T-cell (primary cell): ENCODE data around the gene NACAD. TPM values are rescaled to one million over a fixed set of nuclear protein-coding genes. Genes with fewer than 3 reads are reported as not detected.

Experiments
- ATAC-seq, 4 experiments: fragments of 200-7000 bp in 3 of 4; fragments of 150-1000 bp in 1 of 4; cut with Tn5 transposase; replicated peaks in 1 of 4; 1 replicate in 3 of 4; 2 replicates in 1 of 4; pipeline ENCODE4 v1.10.0; 2021; ENCODE audit warnings: moderate library complexity in 3 of 4, mild to moderate bottlenecking in 2 of 4, moderate number of reproducible peaks in 1 of 4
- CTCF ChIA-PET, 2 donors: fragments of 300-600 bp; sonication (Branson Sonifier 250); formaldehyde crosslinking; loops; one replicate each; lab custom pipeline; 2022; ENCODE audit warnings: antibody characterized with exemption in 2 of 2; lab: Charles Lee
- POLR2A ChIA-PET, 2 donors: fragments of 300-600 bp; sonication (Branson Sonifier 250); formaldehyde crosslinking; loops; one replicate each; lab custom pipeline; 2022; ENCODE audit warnings: antibody characterized with exemption in 2 of 2; lab: Charles Lee
- DNase-seq, 35 experiments: peaks; one replicate each; pipeline versions ENCODE4 v3.0.0 to v3.0.0-alpha.2; 2013 to 2023
- H3K27ac ChIP-seq: one replicate; pipeline ENCODE4 v1.5.1; 2013; ENCODE audit warnings: low read length
- H3K27me3 ChIP-seq, 2 experiments: replicated peaks in 1 of 2; 1 replicate in 1 of 2; 2 replicates in 1 of 2; pipeline versions ENCODE4 v1.6.1 to v1.7.0; 2013; ENCODE audit warnings: low read length in 1 of 2, mixed read lengths in 1 of 2; ENCODE audit not compliant: control insufficient read depth in 2 of 2, insufficient read depth in 2 of 2; ENCODE audit errors: extremely low read depth in 1 of 2
- H3K36me3 ChIP-seq, 2 donors: 1 replicate in 1 of 2; 2 replicates in 1 of 2; pipeline versions ENCODE4 v1.6.1 to v1.7.0; 2013; ENCODE audit warnings: low read length in 1 of 2; ENCODE audit not compliant: control insufficient read depth in 2 of 2, insufficient read depth in 1 of 2; ENCODE audit errors: extremely low read depth in 1 of 2
- H3K4me1 ChIP-seq, 2 experiments: 1 replicate in 1 of 2; 2 replicates in 1 of 2; pipeline versions ENCODE4 v1.6.1 to v1.7.0; 2013; ENCODE audit warnings: low read length in 2 of 2, mixed read lengths in 1 of 2; ENCODE audit not compliant: insufficient read depth in 2 of 2, control insufficient read depth in 1 of 2; ENCODE audit errors: extremely low read depth in 1 of 2
- H3K4me3 ChIP-seq, 2 donors: 1 replicate in 1 of 2; 2 replicates in 1 of 2; pipeline versions ENCODE4 v1.5.1 to v1.7.0; 2013; ENCODE audit warnings: mild to moderate bottlenecking in 2 of 2, low read length in 1 of 2, moderate library complexity in 1 of 2; ENCODE audit not compliant: control insufficient read depth in 1 of 2; ENCODE audit errors: extremely low read depth in 1 of 2
- H3K9me3 ChIP-seq: 2 replicates; pipeline ENCODE4 v1.7.0; 2013
- H3K27ac Mint-ChIP-seq, 2 donors: one replicate each; pipeline ENCODE4 v1.8.0; 2020 to 2021; ENCODE audit warnings: mild to moderate bottlenecking in 2 of 2, mixed read lengths in 2 of 2
- H3K27me3 Mint-ChIP-seq, 2 donors: one replicate each; pipeline ENCODE4 v1.8.0; 2021 to 2022; ENCODE audit warnings: mixed read lengths in 2 of 2
- H3K36me3 Mint-ChIP-seq: one replicate; pipeline ENCODE4 v1.8.0; 2021; ENCODE audit warnings: mixed read lengths
- H3K4me1 Mint-ChIP-seq, 3 donors: one replicate each; pipeline ENCODE4 v1.8.0; 2020 to 2022; ENCODE audit warnings: mixed read lengths in 3 of 3, mild to moderate bottlenecking in 1 of 3
- H3K4me3 Mint-ChIP-seq, 3 donors: one replicate each; pipeline ENCODE4 v1.8.0; 2020 to 2022; ENCODE audit warnings: mild to moderate bottlenecking in 3 of 3, mixed read lengths in 3 of 3, moderate library complexity in 3 of 3
- H3K9me3 Mint-ChIP-seq, 3 donors: one replicate each; pipeline ENCODE4 v1.8.0; 2020 to 2022; ENCODE audit warnings: mixed read lengths in 3 of 3
- WGBS: methylation state at CpG from one replicate; pipeline ENCODE4 v1.1.5; 2013; ENCODE audit warnings: missing lambda C conversion rate; ENCODE audit not compliant: insufficient coverage; 5-methylcytosine and 5-hydroxymethylcytosine counted together
- total RNA-seq, 35 experiments: library from RNA in 6 of 35; stranded (reverse) in 6 of 35; fragments of 120-200 nt in 1 of 35; gene quantifications; one replicate each; pipeline versions ENCODE4 v1.2.1 to v1.2.4 and lab custom pipeline; 2013 to 2026

Gene NACAD
- total RNA-seq, 5 donors from 2014 or later (not counting 1 experiment from before 2014, with no cell fraction given) = 0.10 to 1.6 (median 0.20) TPM

- Histone ChIP-seq H3K36me3 (peaks cover 31 to 91% of the 10 kb centered on the region in 2 donors), H3K4me1 (peaks cover 26 to 62% of the 10 kb centered on the region in 2 experiments), H3K4me3 (no peak overlapping the region), H3K27ac (no peak overlapping the region), H3K9me3 (no peaks in the 10 kb centered on the region), H3K27me3 (no peaks in the 10 kb centered on the region)
- peaks cover 24 to 38% (median 37%) of the 10 kb centered on the region in 3 donors for H3K4me1 Mint-ChIP-seq
- ChIA-PET POLR2A (no interaction called here), CTCF (interaction anchor here in 1 of 2 donors (1.5 kb wide), 1 partner anchor 32 kb away, joined by 3 read pairs; no protein-coding TSS in a partner anchor)
- 97% methylated on average over 11 of the region's 12 CpGs for WGBS
- no peaks in the 10 kb centered on the region for H3K27me3 Mint-ChIP-seq
- peaks cover 31% of the 10 kb centered on the region for H3K36me3 Mint-ChIP-seq
- H3K9me3 Mint-ChIP-seq = no peaks in the 10 kb centered on the region
- H3K4me3 Mint-ChIP-seq = no peak overlapping the region
- no peak for DNase-seq
- H3K27ac Mint-ChIP-seq = no peak overlapping the region
- ATAC-seq = no peak
Observed at GRCh38 chr7:45104844-45105587, 16.2 kb upstream of the NACAD start.

GRCh38 chr7:45103958-45104843, 15.4 kb upstream of the NACAD start:
- no peak overlapping the region for H3K4me3 Mint-ChIP-seq
- H3K9me3 Mint-ChIP-seq = no peaks in the 10 kb centered on the region
- no peak overlapping the region for H3K27ac ChIP-seq
- H3K27me3 ChIP-seq = no peaks in the 10 kb centered on the region
- H3K27me3 Mint-ChIP-seq = no peaks in the 10 kb centered on the region
- CTCF ChIA-PET = interaction anchor here in 1 of 2 donors (1.5 kb wide), 1 partner anchor 33 kb away, joined by 3 read pairs; no protein-coding TSS in a partner anchor
- DNase-seq (no peak), ATAC-seq (no peak)
- no peaks in the 10 kb centered on the region for H3K9me3 ChIP-seq
- peaks cover 31% of the 10 kb centered on the region for H3K36me3 Mint-ChIP-seq
- H3K36me3 ChIP-seq = peaks cover 35 to 99% of the 10 kb centered on the region in 2 donors
- H3K4me3 ChIP-seq = no peak overlapping the region
- H3K4me1 Mint-ChIP-seq = peaks cover 22 to 33% (median 33%) of the 10 kb centered on the region in 3 donors
- H3K4me1 ChIP-seq = peaks cover 21 to 54% of the 10 kb centered on the region in 2 experiments
- WGBS = 96% methylated on average over 17 of the region's 17 CpGs
- no peak overlapping the region for H3K27ac Mint-ChIP-seq
- POLR2A ChIA-PET = no interaction called here

- Histone ChIP-seq H3K9me3 (no peaks in the 10 kb centered on the region), H3K27me3 (no peaks in the 10 kb centered on the region), H3K36me3 (peaks cover 35 to 94% of the 10 kb centered on the region in 2 donors), H3K27ac (no peak overlapping the region), H3K4me3 (no peak overlapping the region), H3K4me1 (peaks cover 10 to 44% of the 10 kb centered on the region in 2 experiments)
- Mint-ChIP-seq H3K9me3 (no peaks in the 10 kb centered on the region), H3K36me3 (peaks cover 27% of the 10 kb centered on the region), H3K27me3 (no peaks in the 10 kb centered on the region), H3K4me1 (peaks cover 11 to 23% (median 23%) of the 10 kb centered on the region in 3 donors), H3K4me3 (no peak overlapping the region), H3K27ac (no peak overlapping the region)
- ChIA-PET CTCF (no interaction called here), POLR2A (interaction anchor here in 1 of 2 donors (0.6 kb wide), 1 partner anchor 32 kb away, joined by 5 read pairs; no protein-coding TSS in a partner anchor)
- WGBS = 84% methylated on average over 10 of the region's 14 CpGs
- DNase-seq (no peak), ATAC-seq (no peak)
Observed at GRCh38 chr7:45102785-45103712, 14.3 kb upstream of the NACAD start.

GRCh38 chr7:45101748-45102147, 13.0 kb upstream of the NACAD start:
- Mint-ChIP-seq H3K27ac (no peak overlapping the region), H3K4me3 (no peak overlapping the region), H3K36me3 (peaks cover 18% of the 10 kb centered on the region), H3K4me1 (peaks cover 0 to 10% (median 10%) of the 10 kb centered on the region in 3 donors), H3K27me3 (no peaks in the 10 kb centered on the region), H3K9me3 (no peaks in the 10 kb centered on the region)
- 95% methylated on average over 10 of the region's 12 CpGs for WGBS
- Histone ChIP-seq H3K9me3 (no peaks in the 10 kb centered on the region), H3K4me3 (no peak overlapping the region), H3K4me1 (peaks cover 0 to 34% of the 10 kb centered on the region in 2 experiments), H3K36me3 (peaks cover 32 to 84% of the 10 kb centered on the region in 2 donors), H3K27me3 (no peaks in the 10 kb centered on the region), H3K27ac (no peak overlapping the region)
- DNase-seq = no peak
- CTCF ChIA-PET = no interaction called here
- POLR2A ChIA-PET = interaction anchor here in 1 of 2 donors (0.6 kb wide), 1 partner anchor 9 kb away, joined by 4 read pairs; no protein-coding TSS in a partner anchor
- ATAC-seq = no peak

GRCh38 chr7:45100761-45101480, 12.2 kb upstream of the NACAD start:
- Histone ChIP-seq H3K4me3 (no peak overlapping the region), H3K4me1 (peaks cover 0 to 27% of the 10 kb centered on the region in 2 experiments), H3K27me3 (no peaks in the 10 kb centered on the region), H3K27ac (no peak overlapping the region), H3K9me3 (no peaks in the 10 kb centered on the region), H3K36me3 (peaks cover 32 to 76% of the 10 kb centered on the region in 2 donors)
- WGBS = 96% methylated on average over 10 of the region's 13 CpGs
- ATAC-seq (no peak), DNase-seq (no peak)
- CTCF ChIA-PET = no interaction called here
- Mint-ChIP-seq H3K9me3 (no peaks in the 10 kb centered on the region), H3K27me3 (no peaks in the 10 kb centered on the region), H3K4me1 (peaks cover 0 to 5% (median 2%) of the 10 kb centered on the region in 3 donors), H3K27ac (no peak overlapping the region), H3K36me3 (peaks cover 18% of the 10 kb centered on the region), H3K4me3 (no peak overlapping the region)
- POLR2A ChIA-PET = interaction anchor here in 1 of 2 donors (0.6 kb wide), 1 partner anchor 10 kb away, joined by 4 read pairs; no protein-coding TSS in a partner anchor
